Activated naive CD4-positive, alpha-beta T cell treated with anti-CD3 and anti-CD28 coated beads, Interleukin-2, amount 50 U/mL, for 24 hours (primary cell): ENCODE results near the gene AJAP1.

ENCODE experiments used
- H3K27ac Mint-ChIP-seq: one replicate; pipeline ENCODE4 v1.8.0; 2021; ENCODE audit warnings: mild to moderate bottlenecking, mixed read lengths
- H3K27me3 Mint-ChIP-seq: one replicate; pipeline ENCODE4 v1.8.0; 2021; ENCODE audit warnings: mixed read lengths
- H3K36me3 Mint-ChIP-seq: one replicate; pipeline ENCODE4 v1.8.0; 2021; ENCODE audit warnings: mixed read lengths
- H3K4me1 Mint-ChIP-seq: one replicate; pipeline ENCODE4 v1.8.0; 2021; ENCODE audit warnings: mixed read lengths
- H3K4me3 Mint-ChIP-seq: one replicate; pipeline ENCODE4 v1.8.0; 2021; ENCODE audit warnings: mild to moderate bottlenecking, mixed read lengths
- H3K9me3 Mint-ChIP-seq: one replicate; pipeline ENCODE4 v1.8.0; 2021; ENCODE audit warnings: mixed read lengths

Gene AJAP1

DNA sequence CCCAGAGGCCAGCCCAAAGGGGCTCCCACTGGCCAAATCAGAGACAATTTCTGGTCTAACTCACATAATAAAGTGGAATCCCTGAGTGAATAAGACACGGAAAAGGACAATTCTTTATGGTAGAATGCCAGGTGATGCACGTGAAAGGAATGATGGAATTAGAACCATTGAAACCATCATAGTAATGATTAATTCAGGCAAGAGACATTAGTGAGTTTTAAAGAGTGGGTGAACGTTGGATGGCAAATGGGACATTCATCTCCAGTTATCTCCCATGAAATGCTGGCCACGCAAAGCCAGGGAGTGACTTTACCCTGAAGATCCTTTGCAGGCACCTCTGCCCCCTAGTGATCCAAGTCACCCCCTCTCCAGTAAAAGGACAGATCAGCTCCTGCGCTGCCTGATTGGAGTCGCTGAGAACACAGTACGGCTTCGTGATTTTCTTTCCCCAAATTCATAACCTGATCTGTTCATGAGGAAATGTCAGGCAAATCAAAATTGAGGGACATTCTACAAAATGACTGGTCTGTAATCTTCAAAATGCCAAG lies 87.5 kb downstream of the AJAP1 start:
- Mint-ChIP-seq H3K9me3 (no peaks in the 10 kb centered on the region), H3K27me3 (peaks cover 5% of the 10 kb centered on the region), H3K27ac (no peak overlapping the region), H3K36me3 (no peaks in the 10 kb centered on the region), H3K4me3 (no peak overlapping the region), H3K4me1 (no peaks in the 10 kb centered on the region)

DNA sequence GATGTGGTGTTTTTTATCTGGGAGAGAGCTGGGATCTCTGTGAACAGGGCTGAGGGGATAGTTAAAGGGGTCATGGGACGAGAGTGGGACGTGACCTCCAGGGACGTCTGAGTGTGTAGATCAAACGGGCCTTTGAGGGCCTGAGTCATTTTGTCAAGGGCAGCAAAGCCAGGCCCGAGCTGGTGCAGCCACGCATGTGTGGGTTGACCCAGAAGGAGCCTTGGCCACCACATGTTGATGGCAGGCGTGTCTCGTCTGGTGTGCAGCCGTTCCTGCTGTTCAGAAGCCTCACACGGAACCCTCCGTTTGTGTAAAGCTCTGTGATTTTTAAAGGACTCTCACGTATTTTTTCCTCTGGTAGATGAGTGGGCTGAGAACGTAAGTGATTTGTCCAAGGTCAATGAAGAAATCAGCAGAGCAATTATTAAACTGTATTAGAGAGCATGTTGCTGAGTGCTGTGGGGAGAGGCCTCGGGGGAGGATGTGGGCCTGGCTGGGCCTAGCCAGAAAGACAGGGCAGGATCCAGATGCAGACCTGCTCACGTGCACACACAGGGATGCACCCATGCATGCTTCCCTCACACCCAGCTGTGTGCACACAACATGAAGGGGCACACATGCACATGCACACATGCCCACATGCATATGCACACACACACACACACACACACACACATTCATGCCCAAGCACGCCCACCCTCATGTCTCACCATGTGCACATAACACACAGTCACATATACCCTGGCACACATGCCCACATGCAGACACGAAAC lies 89.8 kb downstream of the AJAP1 start:
- peaks cover 1% of the 10 kb centered on the region for H3K27me3 Mint-ChIP-seq
- no peaks in the 10 kb centered on the region for H3K4me1 Mint-ChIP-seq
- no peak overlapping the region for H3K27ac Mint-ChIP-seq
- no peaks in the 10 kb centered on the region for H3K36me3 Mint-ChIP-seq
- H3K9me3 Mint-ChIP-seq, result no peaks in the 10 kb centered on the region
- no peak overlapping the region for H3K4me3 Mint-ChIP-seq

GRCh38 chr1:4745560-4745959 lies 91.2 kb downstream of the AJAP1 start:
- H3K27ac Mint-ChIP-seq, result no peak overlapping the region
- no peaks in the 10 kb centered on the region for H3K4me1 Mint-ChIP-seq
- no peaks in the 10 kb centered on the region for H3K36me3 Mint-ChIP-seq
- peaks cover 1% of the 10 kb centered on the region for H3K27me3 Mint-ChIP-seq
- H3K4me3 Mint-ChIP-seq, result no peak overlapping the region
- no peaks in the 10 kb centered on the region for H3K9me3 Mint-ChIP-seq

GRCh38 chr1:4749406-4749805 lies 95.0 kb downstream of the AJAP1 start:
- no peak overlapping the region for H3K27ac Mint-ChIP-seq
- no peaks in the 10 kb centered on the region for H3K36me3 Mint-ChIP-seq
- H3K27me3 Mint-ChIP-seq, result peaks cover 3% of the 10 kb centered on the region
- H3K4me3 Mint-ChIP-seq, result no peak overlapping the region
- H3K4me1 Mint-ChIP-seq, result no peaks in the 10 kb centered on the region
- H3K9me3 Mint-ChIP-seq, result no peaks in the 10 kb centered on the region

- Mint-ChIP-seq H3K4me1 (no peaks in the 10 kb centered on the region), H3K4me3 (no peak overlapping the region), H3K9me3 (no peaks in the 10 kb centered on the region)
Measured at GRCh38 chr1:4750177-4750576, 95.8 kb downstream of the AJAP1 start.

DNA sequence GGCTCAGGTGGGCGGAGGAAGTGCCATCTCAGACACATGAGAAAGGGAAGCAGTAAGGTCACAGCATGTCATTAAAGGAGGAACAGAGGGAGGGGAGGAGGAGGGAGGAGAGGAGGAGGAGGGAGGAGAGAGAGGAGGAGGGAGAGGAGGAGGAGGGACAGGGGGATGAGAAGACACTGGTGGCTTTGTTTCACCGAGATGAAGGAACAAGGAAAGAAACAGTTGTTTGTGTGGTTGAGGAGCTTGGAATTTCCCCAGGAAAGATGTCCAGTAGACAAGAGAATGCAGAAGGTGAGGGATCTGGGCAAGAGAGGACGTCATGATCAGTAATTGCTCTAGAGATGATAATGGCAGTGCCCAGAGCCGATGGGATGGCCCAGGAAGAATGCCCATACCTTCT lies 97.7 kb downstream of the AJAP1 start:
- no peaks in the 10 kb centered on the region for H3K36me3 Mint-ChIP-seq
- H3K27ac Mint-ChIP-seq, result no peak overlapping the region
- H3K4me3 Mint-ChIP-seq, result no peak overlapping the region
- no peaks in the 10 kb centered on the region for H3K9me3 Mint-ChIP-seq
- peaks cover 3% of the 10 kb centered on the region for H3K27me3 Mint-ChIP-seq
- H3K4me1 Mint-ChIP-seq, result no peaks in the 10 kb centered on the region

More at GRCh38 chr1:4750177-4750576, 95.8 kb downstream of the AJAP1 start:
- no peaks in the 10 kb centered on the region for H3K36me3 Mint-ChIP-seq
- no peak overlapping the region for H3K27ac Mint-ChIP-seq
- H3K27me3 Mint-ChIP-seq, result peaks cover 3% of the 10 kb centered on the region

- no peak overlapping the region for H3K4me3 Mint-ChIP-seq
- no peak overlapping the region for H3K27ac Mint-ChIP-seq
- H3K9me3 Mint-ChIP-seq, result peaks cover 6% of the 10 kb centered on the region
- H3K4me1 Mint-ChIP-seq, result no peaks in the 10 kb centered on the region
- peaks cover 4% of the 10 kb centered on the region for H3K27me3 Mint-ChIP-seq
- H3K36me3 Mint-ChIP-seq, result peaks cover 2% of the 10 kb centered on the region
Measured at GRCh38 chr1:4754816-4755215, 100.4 kb downstream of the AJAP1 start.

- no peak overlapping the region for H3K4me3 Mint-ChIP-seq
- peaks cover 4% of the 10 kb centered on the region for H3K27me3 Mint-ChIP-seq
- H3K36me3 Mint-ChIP-seq, result peaks cover 2% of the 10 kb centered on the region
- peaks cover 6% of the 10 kb centered on the region for H3K9me3 Mint-ChIP-seq
- no peak overlapping the region for H3K27ac Mint-ChIP-seq
- no peaks in the 10 kb centered on the region for H3K4me1 Mint-ChIP-seq
Measured at GRCh38 chr1:4755301-4755845, 101.0 kb downstream of the AJAP1 start.

DNA sequence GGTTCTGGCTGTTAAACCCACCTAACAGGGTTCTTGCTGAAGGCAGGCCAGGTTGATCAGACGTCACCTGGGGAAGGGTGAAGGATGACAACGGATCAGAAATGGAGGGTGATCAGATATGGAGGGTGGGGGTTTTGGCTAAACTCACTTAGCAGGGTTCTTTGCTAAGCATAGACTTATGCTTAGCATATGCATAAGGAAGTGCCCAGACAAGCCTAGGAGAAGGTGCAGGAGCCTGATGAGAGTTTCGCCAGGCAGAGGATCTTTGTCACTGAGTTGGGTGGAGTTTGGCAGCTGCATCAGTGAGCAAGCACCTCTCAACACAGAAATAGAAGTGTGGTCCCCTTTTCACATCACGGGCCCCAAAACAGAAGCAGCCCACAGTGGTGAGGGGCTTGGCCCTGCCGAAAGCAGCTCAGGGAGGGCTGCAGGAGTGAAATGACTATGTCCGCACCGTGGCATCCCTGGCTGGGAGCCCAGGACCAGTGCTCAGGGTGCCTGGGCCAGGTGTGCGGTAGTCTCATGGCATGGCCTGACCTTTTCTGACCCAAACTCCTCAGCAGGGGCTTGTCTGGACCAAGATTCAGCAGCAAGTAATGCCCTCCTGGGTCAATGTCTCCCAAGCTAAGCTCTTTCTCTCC lies 101.6 kb downstream of the AJAP1 start:
- peaks cover 2% of the 10 kb centered on the region for H3K36me3 Mint-ChIP-seq
- peaks cover 4% of the 10 kb centered on the region for H3K27me3 Mint-ChIP-seq
- peaks cover 6% of the 10 kb centered on the region for H3K9me3 Mint-ChIP-seq
- no peaks in the 10 kb centered on the region for H3K4me1 Mint-ChIP-seq
- H3K27ac Mint-ChIP-seq, result no peak overlapping the region
- H3K4me3 Mint-ChIP-seq, result no peak overlapping the region

DNA sequence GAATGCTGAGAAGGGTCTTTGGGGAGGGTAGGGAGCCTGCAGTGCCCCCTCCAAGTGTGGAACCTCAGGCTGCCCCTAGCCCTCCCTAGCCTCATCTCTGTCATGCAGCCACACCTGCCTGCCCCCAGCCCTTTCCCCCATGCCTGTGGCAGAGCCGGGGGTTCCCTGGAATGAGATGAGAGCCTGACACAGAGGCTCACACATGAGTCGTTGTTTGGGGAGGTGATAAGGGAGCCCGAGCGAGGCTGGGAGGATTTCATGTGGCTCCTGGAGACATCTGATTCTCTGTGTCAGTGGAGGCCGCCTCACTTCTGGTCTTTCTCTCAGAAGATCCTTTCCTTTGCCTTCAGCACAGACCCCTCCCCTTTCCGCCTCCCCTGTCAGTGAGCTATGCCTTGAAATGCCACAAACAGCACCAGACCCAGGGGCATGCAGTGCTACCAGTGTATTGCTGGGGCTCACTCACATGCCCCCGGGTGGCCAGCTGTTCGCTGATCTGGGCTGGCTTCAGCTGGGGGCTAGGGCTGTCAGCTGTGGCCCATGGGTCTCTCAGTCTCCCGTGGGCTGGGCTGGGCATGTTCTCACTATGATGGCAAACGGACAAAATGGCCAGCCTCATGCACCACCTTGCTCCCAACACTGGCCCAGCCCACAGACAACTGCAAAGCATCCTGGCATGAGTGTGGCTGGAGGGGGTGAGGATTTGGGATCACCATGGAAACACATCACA lies 102.6 kb downstream of the AJAP1 start:
- no peak overlapping the region for H3K4me3 Mint-ChIP-seq
- H3K36me3 Mint-ChIP-seq, result peaks cover 2% of the 10 kb centered on the region
- no peak overlapping the region for H3K27ac Mint-ChIP-seq
- no peaks in the 10 kb centered on the region for H3K4me1 Mint-ChIP-seq
- peaks cover 3% of the 10 kb centered on the region for H3K27me3 Mint-ChIP-seq
- peaks cover 6% of the 10 kb centered on the region for H3K9me3 Mint-ChIP-seq

DNA sequence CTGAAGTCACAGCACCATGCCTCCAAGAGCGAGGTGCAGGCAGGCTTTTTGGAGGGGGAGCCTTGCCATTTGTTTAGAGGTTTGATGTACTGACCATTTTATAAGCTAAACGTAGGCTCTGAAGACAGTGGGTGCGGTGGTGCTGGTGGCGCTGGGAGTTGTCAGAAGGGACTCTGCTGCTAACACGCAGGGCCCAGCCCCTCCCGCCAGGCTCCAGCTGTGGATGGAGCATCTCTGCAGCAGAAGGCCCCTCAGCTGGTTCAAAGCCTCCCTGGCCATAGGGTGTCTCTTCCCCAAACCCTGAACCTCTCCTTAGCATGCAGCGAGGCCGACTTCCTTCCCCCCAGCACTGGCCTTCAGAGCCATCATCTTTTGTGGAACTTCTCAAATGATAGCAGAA lies 105.3 kb downstream of the AJAP1 start:
- Mint-ChIP-seq H3K4me1 (no peaks in the 10 kb centered on the region), H3K27me3 (peaks cover 1% of the 10 kb centered on the region), H3K9me3 (peaks cover 6% of the 10 kb centered on the region), H3K36me3 (peaks cover 2% of the 10 kb centered on the region), H3K4me3 (no peak overlapping the region), H3K27ac (no peak overlapping the region)

- peaks cover 1% of the 10 kb centered on the region for H3K27me3 Mint-ChIP-seq
- H3K9me3 Mint-ChIP-seq, result peaks cover 6% of the 10 kb centered on the region
- no peaks in the 10 kb centered on the region for H3K4me1 Mint-ChIP-seq
- H3K27ac Mint-ChIP-seq, result no peak overlapping the region
- peaks cover 2% of the 10 kb centered on the region for H3K36me3 Mint-ChIP-seq
- no peak overlapping the region for H3K4me3 Mint-ChIP-seq
Measured at GRCh38 chr1:4760088-4760487, 105.7 kb downstream of the AJAP1 start.

GRCh38 chr1:4761324-4761723 lies 106.9 kb downstream of the AJAP1 start:
- Mint-ChIP-seq H3K4me3 (no peak overlapping the region), H3K9me3 (peaks cover 6% of the 10 kb centered on the region), H3K27me3 (peaks cover 1% of the 10 kb centered on the region), H3K36me3 (peaks cover 2% of the 10 kb centered on the region), H3K4me1 (no peaks in the 10 kb centered on the region), H3K27ac (no peak overlapping the region)

- Mint-ChIP-seq H3K4me3 (no peak overlapping the region), H3K27me3 (peaks cover 1% of the 10 kb centered on the region), H3K36me3 (peaks cover 2% of the 10 kb centered on the region), H3K4me1 (no peaks in the 10 kb centered on the region), H3K9me3 (peaks cover 6% of the 10 kb centered on the region), H3K27ac (no peak overlapping the region)
Measured at GRCh38 chr1:4762146-4762545, 107.7 kb downstream of the AJAP1 start.

- Mint-ChIP-seq H3K4me1 (no peaks in the 10 kb centered on the region), H3K36me3 (no peaks in the 10 kb centered on the region)
Measured at GRCh38 chr1:4767308-4767707, 112.9 kb downstream of the AJAP1 start.

More at GRCh38 chr1:4767308-4767707, 112.9 kb downstream of the AJAP1 start:
- Mint-ChIP-seq H3K27ac (no peak overlapping the region), H3K4me3 (no peak overlapping the region), H3K27me3 (no peaks in the 10 kb centered on the region), H3K9me3 (no peaks in the 10 kb centered on the region)
